Lower lobe of right lung (tissue), 2 donors: ENCODE data around the gene SEMA3F. TPM values are rescaled to one million over a fixed set of nuclear protein-coding genes. Genes with fewer than 3 reads are reported as not detected.

Source experiments
- ATAC-seq, 2 donors: fragments of 200-7000 bp; cut with Tn5 transposase; one replicate each; pipeline ENCODE4 v1.9.1; 2020 to 2022; ENCODE audit warnings: mild to moderate bottlenecking in 2 of 2, moderate library complexity in 2 of 2
- DNase-seq: peaks from one replicate; pipeline ENCODE4 v3.0.0-alpha.2; 2020
- H3K27ac ChIP-seq: fragments of 200-600 bp; one replicate; pipeline ENCODE4 v1.8.0; 2022
- H3K27me3 ChIP-seq: fragments of 200-600 bp; one replicate; pipeline ENCODE4 v1.8.0; 2022; ENCODE audit warnings: low read depth
- H3K36me3 ChIP-seq: fragments of 200-600 bp; one replicate; pipeline ENCODE4 v1.8.0; 2022; ENCODE audit warnings: mild to moderate bottlenecking
- H3K4me1 ChIP-seq: fragments of 200-600 bp; one replicate; pipeline ENCODE4 v1.8.0; 2022
- H3K4me3 ChIP-seq: fragments of 200-600 bp; one replicate; pipeline ENCODE4 v1.8.0; 2022; ENCODE audit warnings: mild to moderate bottlenecking
- H3K9me3 ChIP-seq: fragments of 200-600 bp; one replicate; pipeline ENCODE4 v1.8.0; 2022
- intact Hi-C: fragments of 100-400 bp; cut with DNase I; formaldehyde crosslinking; loops from one replicate; pipeline ENCODE4 v1.11.0; 2022
- total RNA-seq: library from RNA; stranded (reverse); fragmentation: NEBNext Ultra II Directional; extraction: Animal tissue kit (Norgen Biotek cat#: 25700); gene quantifications from one replicate; pipeline ENCODE4 v1.2.1, GENCODE V29; 2021
- TF ChIP-seq, protein P1 (sequence below): fragments of 200-600 bp; IDR thresholded peaks from one replicate; pipeline ENCODE4 v1.8.0; 2022; ENCODE audit warnings: antibody characterized with exemption, mild to moderate bottlenecking
- donor health status: DM: no; HTN: yes; CAD: no; lungs with severe emphysema.

SEMA3F gene
- total RNA-seq, 1 donor from 2014 or later: 44.7 TPM

DNA sequence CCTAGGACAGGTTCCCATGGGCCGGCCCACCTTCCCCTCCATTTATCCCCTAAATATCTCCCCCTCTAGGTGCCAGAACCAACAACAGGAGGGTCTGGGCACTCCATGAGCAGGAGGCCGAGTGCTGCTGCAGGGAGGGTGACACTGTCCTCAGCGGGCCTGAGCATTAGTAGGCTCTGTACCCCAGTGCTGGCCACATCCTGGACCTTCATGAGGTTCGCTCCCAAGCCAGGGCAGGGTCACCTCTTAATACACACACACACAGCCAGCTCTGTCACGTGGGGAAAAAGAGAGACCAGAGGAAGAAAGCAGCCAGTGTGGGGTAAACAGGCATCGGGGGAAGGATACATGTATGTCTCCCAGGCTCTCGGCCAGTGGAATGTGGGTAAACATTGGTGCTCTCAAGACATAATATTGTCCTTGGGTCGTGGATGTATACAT, 27.9 kb upstream of the SEMA3F start:
- Histone ChIP-seq H3K27ac (no peak overlapping the region), H3K4me1 (peaks cover 28% of the 10 kb centered on the region), H3K27me3 (no peaks in the 10 kb centered on the region), H3K9me3 (no peaks in the 10 kb centered on the region), H3K36me3 (no peaks in the 10 kb centered on the region), H3K4me3 (no peak overlapping the region)
- TF ChIP-seq, protein P1, sequence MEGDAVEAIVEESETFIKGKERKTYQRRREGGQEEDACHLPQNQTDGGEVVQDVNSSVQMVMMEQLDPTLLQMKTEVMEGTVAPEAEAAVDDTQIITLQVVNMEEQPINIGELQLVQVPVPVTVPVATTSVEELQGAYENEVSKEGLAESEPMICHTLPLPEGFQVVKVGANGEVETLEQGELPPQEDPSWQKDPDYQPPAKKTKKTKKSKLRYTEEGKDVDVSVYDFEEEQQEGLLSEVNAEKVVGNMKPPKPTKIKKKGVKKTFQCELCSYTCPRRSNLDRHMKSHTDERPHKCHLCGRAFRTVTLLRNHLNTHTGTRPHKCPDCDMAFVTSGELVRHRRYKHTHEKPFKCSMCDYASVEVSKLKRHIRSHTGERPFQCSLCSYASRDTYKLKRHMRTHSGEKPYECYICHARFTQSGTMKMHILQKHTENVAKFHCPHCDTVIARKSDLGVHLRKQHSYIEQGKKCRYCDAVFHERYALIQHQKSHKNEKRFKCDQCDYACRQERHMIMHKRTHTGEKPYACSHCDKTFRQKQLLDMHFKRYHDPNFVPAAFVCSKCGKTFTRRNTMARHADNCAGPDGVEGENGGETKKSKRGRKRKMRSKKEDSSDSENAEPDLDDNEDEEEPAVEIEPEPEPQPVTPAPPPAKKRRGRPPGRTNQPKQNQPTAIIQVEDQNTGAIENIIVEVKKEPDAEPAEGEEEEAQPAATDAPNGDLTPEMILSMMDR: no peak
- intact Hi-C loops: no loop called here
- no peak for DNase-seq
- ATAC-seq: no peak

DNA sequence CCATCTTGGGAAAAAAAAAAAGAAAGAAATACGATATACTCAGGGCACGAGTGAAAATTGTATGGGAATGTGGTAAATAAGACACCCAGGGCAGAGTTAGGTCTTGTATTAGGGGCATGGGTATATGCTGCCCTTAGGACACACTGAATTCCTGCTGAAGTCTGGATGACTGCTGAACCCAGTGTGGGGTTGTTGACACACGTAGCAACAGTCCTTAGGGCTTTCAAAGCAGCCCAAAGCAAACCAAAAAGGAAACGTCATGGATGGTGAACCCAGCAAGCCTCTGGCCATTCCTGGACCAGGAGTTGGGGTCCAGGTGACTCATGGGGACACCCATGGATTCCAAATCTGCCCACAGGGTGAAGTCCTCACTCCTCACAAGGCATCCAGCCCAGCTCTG, 27.1 kb upstream of the SEMA3F start:
- TF ChIP-seq, protein P1: no peak
- H3K4me3 ChIP-seq: no peak overlapping the region
- intact Hi-C loops: no loop called here
- no peaks in the 10 kb centered on the region for H3K27me3 ChIP-seq
- no peaks in the 10 kb centered on the region for H3K9me3 ChIP-seq
- H3K36me3 ChIP-seq: no peaks in the 10 kb centered on the region
- ATAC-seq (no peak), DNase-seq (no peak)
- H3K4me1 ChIP-seq: peaks cover 28% of the 10 kb centered on the region
- no peak overlapping the region for H3K27ac ChIP-seq

DNA sequence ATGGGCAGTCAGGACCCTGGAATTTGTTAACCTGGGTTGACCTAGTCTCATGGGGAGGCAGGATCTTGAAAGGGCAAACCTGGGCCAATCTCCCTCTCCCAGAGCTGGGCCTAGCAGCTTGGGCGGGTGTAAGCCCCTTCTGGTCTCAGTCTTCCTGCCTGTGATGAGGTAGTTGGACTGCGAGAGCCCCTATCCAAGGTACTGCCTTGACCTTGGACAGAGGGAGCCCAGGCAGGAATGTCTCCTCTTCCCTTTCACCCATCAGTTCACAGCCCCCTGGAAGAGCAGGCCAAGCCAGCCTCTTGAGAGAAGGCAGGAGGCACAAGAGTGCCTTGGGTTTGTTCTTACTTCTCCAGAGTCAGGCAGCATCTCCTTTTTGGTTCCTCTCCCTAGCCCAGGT, 24.7 kb upstream of the SEMA3F start:
- DNase-seq: no peak
- TF ChIP-seq, protein P1: no peak

DNA sequence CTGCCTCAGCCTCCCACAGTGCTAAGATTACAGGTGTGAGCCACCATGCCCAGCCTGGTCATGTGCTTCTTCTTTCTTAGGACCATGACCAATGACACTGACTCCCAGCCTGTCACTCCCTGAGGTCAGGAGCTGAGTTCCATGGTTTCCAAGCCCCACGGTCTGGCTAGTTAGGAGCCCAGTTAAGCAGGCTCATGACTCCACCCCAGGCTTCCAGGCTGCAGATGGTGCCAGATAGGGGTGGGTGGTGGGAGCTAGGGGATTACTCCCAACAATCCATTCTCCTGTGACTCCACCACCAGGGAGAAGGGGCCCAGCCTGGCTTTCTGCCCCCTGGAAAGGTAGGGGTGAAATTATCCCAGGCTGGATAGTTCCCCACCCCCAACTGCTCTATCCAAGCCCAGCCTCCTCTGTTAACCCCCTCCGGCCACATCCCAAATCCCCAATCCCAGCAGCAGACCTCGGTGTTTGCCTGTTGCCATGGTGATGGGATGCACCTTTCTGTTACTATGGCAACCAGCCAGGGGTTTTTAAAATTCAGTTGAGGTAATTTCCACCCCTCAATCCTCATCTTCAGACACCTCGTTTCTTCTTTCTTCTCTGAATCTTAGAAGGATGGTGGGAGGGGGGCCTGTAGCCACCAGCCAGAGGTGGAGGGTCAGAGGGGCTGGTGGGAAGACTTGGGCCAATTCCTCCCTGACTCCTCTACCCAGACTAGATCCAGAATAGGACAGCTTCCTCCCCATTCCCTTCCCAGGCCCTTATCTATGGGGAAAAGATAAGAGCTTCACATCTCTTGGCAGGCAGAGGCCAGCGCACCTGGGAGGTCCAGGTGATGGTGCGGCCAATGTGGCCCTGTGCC, 22.5 kb upstream of the SEMA3F start:
- H3K27ac ChIP-seq: no peak overlapping the region
- H3K27me3 ChIP-seq: no peaks in the 10 kb centered on the region
- H3K36me3 ChIP-seq: no peaks in the 10 kb centered on the region
- H3K4me3 ChIP-seq: no peak overlapping the region
- no peaks in the 10 kb centered on the region for H3K4me1 ChIP-seq
- DNase-seq (no peak), ATAC-seq (no peak)
- no peaks in the 10 kb centered on the region for H3K9me3 ChIP-seq
- TF ChIP-seq, protein P1: no peak
- intact Hi-C loops: no loop called here

More for the DNA sequence above, 24.7 kb upstream of the SEMA3F start:
- Histone ChIP-seq H3K36me3 (no peaks in the 10 kb centered on the region), H3K27ac (no peak overlapping the region), H3K27me3 (no peaks in the 10 kb centered on the region), H3K9me3 (no peaks in the 10 kb centered on the region), H3K4me1 (peaks cover 11% of the 10 kb centered on the region), H3K4me3 (no peak overlapping the region)
- ATAC-seq: no peak
- intact Hi-C loops: no loop called here

DNA sequence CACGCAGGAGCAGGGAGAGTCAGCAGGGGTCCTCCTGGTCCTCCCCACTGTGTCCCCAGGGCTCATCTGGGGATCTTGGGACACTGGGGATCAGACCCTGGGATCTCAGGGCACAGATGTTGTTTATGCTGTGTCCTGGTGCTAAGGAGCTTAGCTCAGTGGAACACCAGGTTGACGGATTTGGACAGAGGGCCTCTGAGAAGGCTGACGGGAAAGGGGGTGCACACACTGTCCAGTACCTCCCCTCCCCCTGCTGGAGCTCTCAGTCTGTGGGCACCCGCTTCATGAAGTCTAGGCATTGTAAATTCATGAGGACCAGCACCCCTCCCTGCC, 21.9 kb upstream of the SEMA3F start:
- Histone ChIP-seq H3K9me3 (no peaks in the 10 kb centered on the region), H3K36me3 (no peaks in the 10 kb centered on the region), H3K27ac (no peak overlapping the region), H3K4me3 (no peak overlapping the region), H3K27me3 (no peaks in the 10 kb centered on the region), H3K4me1 (no peaks in the 10 kb centered on the region)
- TF ChIP-seq, protein P1: no peak
- DNase-seq (no peak), ATAC-seq (no peak)
- intact Hi-C loops: no loop called here
